Astrocyte of the spinal cord (primary cell): ENCODE measurements around the gene FCN2.

Source experiments
- DNase-seq: peaks from one replicate; pipeline ENCODE4 v3.0.0; 2011; ENCODE audit warnings: low read depth, low spot score
- H3K4me3 ChIP-seq: 2 replicates; pipeline ENCODE4 v1.5.1; 2011; ENCODE audit warnings: low read depth, mild to moderate bottlenecking, low read length, moderate library complexity
- CTCF ChIP-seq: IDR thresholded peaks from 2 replicates; pipeline ENCODE4 v1.5.1; 2012; ENCODE audit warnings: low read depth, mild to moderate bottlenecking, low read length, inconsistent platforms
- in situ Hi-C: cut with HindIII; loops from 2 replicates; pipeline ENCODE4 v1.10.0; 2017; ENCODE audit warnings: low sequenced_read_pairs

Gene FCN2

GRCh38 chr9:134846699-134847098, 33.9 kb upstream of the FCN2 start:
- DNase-seq = no peak
- in situ Hi-C loops = no loop called here
- H3K4me3 ChIP-seq = no peak overlapping the region
- TF ChIP-seq CTCF = no peak

DNA sequence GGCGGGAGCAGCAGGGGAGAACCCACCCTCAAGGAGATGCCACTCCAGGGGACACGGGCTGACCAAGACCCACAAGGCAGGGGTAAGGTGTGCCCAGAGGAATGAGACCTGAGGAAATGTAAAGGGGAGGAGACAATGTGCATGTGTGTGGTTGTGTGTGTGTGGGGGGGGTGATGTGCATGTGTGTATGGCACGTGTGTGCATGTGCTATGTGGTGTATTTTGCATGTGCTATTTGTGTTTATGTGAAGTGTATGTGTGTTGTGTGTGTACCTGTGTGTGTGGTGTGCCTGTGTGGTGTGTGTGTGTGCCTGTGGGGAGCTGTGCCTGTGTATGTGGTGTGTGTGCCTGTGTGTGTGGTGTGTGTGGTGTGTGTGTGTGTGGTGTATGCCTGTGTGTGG, 33.5 kb upstream of the FCN2 start:
- no peak for DNase-seq
- TF ChIP-seq CTCF = no peak
- in situ Hi-C loops = no loop called here
- no peak overlapping the region for H3K4me3 ChIP-seq

- H3K4me3 ChIP-seq = no peak overlapping the region
- no peak for TF ChIP-seq CTCF
- DNase-seq = peak; percentile 28
- in situ Hi-C loops = no loop called here
Measured at GRCh38 chr9:134847752-134848432, 32.7 kb upstream of the FCN2 start.

GRCh38 chr9:134848504-134848903, 32.1 kb upstream of the FCN2 start:
- H3K4me3 ChIP-seq = no peak overlapping the region
- no peak for TF ChIP-seq CTCF
- DNase-seq = no peak
- in situ Hi-C loops = no loop called here

DNA sequence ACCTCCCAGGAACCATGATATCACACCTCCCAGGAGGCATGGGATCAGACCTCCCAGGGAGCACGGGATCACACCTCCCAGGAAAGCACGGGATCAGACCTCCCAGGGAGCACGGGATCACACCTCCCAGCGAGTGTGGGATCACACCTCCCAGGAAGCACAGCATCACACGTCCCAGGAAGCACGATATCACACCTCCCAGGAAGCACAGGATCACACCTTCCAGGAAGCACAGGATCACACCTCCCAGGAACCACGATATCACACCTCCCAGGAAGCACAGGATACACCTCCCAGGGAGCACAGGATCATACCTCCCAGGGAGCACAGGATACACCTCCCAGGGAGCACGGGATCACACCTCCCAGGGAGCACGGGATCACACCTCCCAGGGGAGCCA, 30.0 kb upstream of the FCN2 start:
- in situ Hi-C loops = no loop called here
- TF ChIP-seq CTCF = no peak

DNA sequence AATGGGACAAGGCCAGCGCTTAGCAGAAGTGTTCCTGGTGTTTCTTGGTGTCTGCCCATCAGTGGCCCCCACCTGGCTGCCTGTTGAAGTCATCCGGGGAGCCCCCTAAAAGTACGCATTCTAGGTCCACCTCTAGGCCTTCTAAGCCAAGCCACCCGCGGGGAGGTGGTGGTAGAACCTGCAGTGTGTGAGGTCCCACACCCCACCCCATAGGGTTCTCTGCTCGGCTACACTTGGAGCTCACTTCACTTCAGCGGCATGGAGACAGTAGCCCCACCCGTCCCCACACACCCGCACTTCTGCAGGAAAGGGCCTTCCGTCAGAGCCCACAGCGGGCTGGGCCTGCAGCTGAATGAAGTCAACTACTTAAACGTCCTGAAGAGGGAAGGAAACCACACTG, 29.6 kb upstream of the FCN2 start:
- no peak for DNase-seq
- in situ Hi-C loops = no loop called here
- TF ChIP-seq CTCF = no peak
- H3K4me3 ChIP-seq = no peak overlapping the region

More for the DNA sequence above, 30.0 kb upstream of the FCN2 start:
- H3K4me3 ChIP-seq = no peak overlapping the region
- no peak for DNase-seq
